ENCODE results near the gene TMEM135.
"Not testable (repeated sequence)": the region's sequence is repeated elsewhere in the genome, so short reads cannot be mapped to it uniquely, and the experiment has no call there.

TMEM135 gene

DNA sequence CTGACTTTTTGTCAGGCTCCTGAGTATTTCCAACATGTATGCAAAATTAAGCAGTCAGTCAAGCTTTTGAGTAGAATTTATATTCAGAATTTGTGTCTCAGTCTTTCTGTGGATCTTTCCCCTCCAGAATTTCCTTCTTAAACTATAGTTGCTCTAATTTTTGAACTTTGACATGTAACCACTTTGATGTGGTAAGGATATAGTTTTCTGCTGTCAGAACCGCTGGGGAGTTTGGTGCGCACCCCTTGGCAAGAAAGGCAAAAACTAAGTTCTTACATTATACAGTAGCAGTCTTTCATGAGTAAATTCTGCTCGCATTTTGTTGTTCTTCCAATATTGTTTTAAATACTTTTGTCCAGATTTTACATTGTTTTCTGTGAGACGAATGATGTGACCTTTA, 105.9 kb downstream of the TMEM135 start:
- DNase-seq: no peak

DNA sequence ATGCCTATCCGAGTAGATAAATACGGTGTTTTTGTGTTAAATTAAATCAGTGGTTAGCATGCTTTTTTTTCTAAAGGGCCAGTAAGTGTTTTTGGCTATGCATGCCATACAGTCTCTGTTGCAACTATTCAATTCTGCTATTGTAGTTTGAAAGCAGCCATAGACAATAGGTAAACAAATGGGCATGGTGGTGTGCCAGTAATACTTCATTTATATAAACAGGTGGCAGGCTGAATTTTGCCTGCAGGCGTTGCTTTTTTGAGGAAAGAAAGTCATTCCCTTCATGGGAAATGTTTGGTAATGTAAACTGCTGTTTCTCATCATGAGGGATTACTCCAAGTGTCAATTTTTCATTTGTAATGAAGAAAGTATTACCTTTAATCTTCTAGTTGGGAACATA, 106.5 kb downstream of the TMEM135 start:
- DNase-seq: no peak

DNA sequence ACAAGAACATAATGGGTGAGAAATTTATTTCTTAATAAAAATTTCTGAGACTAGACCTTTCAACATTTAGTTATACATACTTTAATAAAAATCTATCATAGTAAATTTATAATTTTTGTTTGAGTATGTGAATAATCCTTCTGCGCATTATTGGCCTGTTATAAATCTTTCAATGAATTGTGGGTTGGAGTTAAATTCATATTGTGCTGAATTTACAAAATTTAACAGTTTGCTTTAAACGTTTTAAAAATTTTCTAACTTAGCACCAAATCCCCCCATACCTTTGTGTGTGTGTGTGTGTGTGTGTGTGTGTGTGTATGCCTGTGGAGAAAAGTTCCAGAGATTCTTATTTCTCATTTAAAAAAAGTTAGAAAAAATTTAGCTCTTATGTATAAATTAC, 111.0 kb downstream of the TMEM135 start:
- no peak for DNase-seq

DNA sequence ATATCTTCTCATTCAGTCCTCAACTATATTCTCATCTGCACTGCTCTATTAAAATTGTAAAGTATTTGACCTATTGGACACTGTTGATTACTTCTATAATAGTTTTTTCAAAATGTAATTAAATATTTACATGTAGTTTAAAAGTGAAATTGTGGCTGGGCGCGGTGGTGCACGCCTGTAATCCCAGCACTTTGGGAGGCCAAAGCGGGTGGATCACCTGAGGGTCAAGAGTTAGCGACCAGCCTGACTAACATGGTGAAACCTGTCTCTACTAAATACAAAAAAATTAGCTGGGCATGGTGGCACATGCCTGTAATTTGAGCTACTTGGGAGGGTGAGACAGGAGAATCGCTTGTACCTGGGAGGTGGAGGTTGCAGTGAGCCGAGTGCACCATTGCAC, 112.0 kb downstream of the TMEM135 start:
- not testable (repeated sequence) for DNase-seq

DNA sequence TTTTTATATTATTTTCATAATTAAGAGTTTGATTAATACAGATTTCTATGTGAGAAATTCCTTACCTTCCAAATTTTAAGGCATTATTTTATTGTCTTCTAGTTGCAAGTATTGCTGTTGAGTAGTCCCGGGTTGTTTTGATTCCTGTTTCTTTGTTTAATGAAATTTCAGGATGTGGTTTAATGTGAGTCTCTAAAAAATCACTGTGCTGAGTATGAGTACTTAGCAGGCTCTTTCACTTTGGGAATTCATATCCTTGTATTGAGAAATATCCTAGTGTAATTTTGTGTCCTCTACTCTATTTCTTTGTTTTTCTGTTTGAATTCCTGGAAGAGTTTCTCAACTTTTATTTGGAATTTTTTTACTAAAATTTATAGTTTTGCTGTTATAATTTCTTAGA, 113.2 kb downstream of the TMEM135 start:
- DNase-seq: no peak

DNA sequence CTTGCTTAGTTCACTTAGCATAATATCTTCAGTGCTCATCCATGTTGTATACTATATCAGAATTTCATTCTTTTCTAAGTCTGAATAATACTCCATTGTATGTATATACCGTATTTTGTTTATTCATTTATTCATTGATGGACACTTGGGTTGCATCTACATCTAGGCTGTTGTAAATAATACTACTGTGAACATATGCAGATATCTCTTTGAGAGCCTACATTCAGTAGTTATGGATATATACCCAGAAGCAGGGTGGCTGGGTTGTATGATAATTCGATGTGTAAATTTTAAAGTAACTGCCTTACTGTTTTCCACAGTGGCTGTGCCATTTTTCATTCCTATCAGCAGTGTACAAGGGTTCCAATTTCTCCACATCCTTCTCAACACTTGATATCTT, 116.5 kb downstream of the TMEM135 start:
- DNase-seq: no peak

DNA sequence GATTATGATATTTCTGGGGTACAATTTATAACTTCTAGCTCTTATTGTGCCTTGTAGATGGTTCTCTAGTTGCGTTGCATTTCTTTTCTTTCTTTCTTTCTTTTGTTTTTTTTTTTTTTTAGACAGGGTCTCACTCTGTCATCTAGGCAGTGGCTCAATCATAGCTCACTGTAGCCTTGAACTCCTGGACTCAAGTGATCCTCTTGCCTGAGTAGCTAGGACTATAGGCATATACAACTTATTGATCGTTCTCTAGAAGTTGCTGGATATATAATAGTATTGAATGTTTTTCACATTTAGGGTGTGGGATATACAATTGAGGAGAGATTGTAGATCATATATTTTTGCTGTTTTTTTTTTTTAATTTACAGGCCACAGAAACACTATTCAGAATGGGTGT, 119.2 kb downstream of the TMEM135 start:
- DNase-seq: no peak

DNA sequence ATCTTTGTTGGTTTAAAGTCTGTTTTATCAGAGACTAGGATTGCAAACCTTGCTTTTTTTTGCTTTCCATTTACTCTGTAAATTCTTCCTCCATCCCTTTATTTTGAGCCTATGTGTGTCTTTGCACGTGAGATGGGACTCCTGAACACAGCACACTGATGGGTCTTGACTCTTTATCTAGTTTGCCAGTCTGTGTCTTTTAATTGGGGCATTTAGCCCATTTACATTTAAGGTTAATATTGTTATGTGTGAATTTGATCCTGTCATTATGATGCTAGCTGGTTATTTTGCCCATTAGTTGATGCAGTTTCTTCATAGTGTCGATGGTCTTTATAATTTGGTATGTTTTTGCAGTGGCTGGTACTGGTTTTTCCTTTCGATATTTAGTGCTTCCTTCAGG, 131.3 kb downstream of the TMEM135 start:
- not testable (repeated sequence) for DNase-seq

DNA sequence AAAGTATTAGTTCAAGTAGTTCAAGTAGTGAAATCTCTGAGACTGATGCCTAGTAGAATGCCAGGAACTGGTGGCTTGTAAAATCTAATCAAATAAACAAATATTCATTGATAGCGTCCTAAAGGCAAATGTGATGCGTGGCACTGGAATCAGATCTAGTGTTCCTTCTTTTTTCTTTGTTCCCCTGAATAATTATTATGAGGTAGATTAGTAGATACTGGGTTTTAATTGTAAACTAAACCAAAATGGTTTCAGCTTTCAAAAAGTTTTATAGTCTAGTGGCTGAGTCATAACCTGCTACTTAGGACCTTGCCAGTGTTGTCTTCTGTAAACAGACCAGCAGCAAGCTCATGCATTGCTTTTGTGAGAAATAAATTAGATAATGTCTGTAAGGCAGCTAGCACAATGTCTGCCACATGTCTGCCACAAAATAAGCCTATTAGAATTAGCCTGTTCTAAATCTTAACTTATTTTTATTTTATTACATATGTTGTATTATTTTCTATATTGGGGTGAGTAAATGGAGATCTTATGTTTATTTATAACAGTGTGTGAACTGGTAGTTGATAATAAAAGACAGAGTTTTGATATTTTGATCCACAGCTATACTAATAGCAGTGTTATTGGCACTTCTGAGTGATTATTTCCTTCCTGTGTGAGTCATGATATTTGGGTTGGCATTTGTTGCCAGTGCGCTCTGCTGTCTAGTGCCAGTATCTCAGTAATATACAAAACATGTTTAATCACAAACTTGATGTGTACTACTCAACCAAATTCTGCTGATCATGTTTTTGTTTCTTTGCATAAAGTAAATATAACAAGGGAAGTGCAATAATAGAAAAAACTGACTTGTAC, 135.7 kb downstream of the TMEM135 start:
- no peak for DNase-seq

DNA sequence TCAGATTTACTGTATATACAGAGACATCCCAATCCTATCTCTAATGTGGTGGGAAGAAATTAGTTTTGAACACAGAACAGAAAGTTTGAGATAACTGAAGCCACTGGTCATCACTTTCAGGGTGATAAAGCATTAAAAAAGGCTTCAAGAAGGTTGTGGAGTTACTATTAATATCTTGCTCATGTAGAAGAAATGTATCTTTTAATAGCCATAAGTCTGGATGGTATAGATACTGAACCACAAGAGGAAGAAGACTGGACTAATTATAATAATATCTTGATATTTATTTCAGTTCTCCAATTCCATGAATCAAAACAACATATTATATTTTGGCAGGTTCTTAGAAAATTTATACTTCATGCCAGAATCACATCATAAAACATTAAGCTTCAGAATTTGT, 137.1 kb downstream of the TMEM135 start:
- DNase-seq: no peak

DNA sequence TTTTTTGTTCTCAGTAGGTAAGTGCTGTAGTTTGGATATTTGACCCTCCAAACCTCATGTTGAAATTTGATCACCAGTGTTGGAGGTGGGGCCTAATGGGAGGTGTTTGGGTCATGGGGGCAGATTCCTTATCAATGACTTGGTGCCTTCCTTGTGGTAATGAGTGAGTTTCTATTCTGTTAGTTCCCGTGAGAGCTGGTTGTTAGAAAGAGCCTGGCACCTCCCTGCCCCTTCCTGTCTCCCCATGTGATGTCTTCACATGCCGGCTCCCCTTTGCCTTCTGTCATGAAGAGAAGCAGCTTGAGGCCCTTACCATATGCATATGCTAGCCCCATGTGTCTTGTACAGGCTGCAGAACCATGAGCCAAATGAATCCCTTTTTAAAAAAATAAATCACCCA, 138.3 kb downstream of the TMEM135 start:
- no peak for DNase-seq

DNA sequence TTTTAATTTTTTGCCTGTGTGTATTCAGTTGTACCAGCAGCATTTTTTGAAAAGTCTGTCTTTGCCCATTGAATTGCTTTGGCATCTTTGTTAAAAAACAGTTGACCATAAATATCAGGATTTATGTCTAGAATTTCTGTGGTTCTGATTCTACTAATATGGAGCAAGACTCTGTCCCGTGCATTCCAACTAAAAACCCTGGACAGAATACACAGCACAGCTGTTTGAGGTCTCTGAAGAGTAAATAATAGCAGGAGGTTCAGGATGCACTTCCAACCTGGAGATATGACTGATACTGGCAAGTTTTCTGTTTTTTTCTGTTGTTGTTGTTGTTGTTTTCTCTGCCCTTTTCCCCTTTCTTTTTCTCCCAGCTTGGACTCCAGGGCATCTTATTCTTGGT, 141.9 kb downstream of the TMEM135 start:
- no peak for DNase-seq

DNA sequence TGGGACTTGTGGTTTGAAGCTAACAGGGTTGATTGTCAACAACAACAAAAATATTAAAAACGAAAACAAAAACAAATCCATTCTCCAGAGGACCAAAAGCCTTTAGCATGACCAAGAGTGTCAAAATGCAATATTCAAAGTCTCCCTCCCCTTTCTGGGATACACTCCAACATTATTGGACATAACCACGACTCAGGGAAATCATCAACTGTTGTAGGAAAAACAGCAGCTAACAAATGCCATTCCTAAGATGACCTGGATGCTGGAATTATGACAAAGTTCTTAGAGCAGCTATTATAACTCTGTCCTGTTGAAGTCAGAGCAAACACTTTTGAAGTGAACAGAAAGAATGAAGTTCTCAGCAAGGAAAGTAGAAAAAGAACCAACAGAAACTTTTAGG, 143.0 kb downstream of the TMEM135 start:
- no peak for DNase-seq

DNA sequence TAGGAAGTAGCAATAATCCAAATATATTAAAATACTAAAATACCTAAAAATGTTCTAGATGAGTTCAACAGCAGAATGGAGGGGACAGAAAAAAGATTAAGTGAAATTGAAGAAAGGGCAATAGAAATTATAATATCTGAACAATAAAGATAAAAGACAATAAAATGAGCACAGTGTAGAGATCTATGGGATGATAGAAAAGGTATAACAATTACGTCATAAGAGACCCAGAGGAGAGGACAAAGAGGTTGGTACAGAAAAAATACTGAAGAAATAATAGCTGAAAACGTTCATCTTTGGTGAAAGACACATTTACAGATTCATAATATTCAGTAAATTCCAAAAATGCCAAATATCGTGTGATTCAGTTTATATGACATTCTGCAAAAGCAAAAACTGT, 143.4 kb downstream of the TMEM135 start:
- DNase-seq: no peak

DNA sequence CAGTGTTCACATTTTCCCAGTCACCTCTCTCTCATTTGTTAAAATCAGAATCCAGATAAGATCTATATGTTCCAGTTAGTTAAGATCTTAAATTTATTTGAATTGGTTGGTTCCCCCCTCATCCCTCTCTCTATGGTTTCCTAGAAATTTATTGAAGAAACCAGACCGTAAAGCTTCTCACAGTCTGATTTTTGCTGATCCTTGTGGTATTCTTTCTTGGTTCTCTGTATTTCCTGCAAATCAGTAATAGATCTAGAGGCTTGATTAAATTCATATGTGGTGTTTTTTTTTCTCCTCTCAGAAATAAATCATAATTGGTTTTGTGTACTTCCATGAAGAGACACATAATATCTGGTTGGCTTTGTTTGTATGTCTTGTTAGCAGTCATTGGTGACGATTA, 147.5 kb downstream of the TMEM135 start:
- DNase-seq: no peak

DNA sequence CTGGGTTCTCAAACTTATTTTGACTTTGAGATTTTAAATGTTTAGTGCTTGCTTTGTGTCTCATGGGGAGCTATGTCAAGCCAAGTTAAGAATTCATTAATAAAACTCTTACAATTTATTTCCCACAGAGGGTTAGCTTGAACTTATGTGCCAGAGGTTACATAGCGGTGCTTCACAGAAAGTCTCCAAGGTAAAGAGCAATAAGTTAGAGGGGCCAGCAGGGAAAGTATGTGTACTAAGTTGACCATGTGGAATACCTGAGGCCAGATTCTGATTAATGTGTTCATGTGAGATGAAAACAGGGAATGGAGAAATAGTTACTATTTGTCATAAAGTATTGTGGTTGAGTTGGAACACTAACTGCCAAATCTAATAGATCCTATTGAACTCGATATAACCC, 149.3 kb downstream of the TMEM135 start:
- no peak for DNase-seq

DNA sequence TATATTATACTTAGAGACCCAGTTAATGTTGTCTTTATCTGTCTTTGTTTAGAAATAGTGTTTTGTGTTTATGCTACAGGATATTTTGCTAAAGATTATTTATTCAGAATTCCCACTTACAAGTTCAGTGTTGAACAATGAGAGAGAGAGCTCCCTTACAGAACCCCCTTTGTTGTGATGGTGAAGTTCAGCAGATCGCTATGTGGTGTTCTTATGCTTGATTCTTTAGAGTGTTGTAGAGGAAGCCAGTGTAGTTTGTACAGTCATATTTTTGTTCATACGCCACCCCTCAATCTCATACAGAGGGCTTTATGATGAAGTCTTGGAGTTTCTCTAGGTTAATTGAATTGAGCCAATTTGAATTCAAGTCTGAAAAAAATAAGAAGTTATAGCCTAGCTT, 150.2 kb downstream of the TMEM135 start:
- DNase-seq: no peak

DNA sequence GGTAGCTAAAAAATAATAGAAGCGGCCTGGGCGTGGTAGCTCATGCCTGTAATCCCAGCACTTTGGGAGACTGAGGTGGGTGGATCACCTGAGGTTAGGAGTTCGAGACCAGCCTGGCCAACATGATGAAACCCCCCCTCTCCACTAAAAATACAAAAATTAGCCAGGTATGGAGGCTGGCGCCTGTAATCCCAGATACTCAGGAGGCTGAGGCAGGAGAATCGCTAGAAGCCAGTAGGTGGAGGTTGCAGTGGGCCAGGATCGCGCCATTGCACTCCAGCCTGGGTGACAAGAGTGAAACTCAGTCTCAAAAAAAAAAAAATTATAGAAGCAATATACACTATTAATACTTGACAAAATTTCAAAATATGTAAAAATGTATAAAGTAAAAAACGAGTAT, 150.7 kb downstream of the TMEM135 start:
- DNase-seq: not testable (repeated sequence)

DNA sequence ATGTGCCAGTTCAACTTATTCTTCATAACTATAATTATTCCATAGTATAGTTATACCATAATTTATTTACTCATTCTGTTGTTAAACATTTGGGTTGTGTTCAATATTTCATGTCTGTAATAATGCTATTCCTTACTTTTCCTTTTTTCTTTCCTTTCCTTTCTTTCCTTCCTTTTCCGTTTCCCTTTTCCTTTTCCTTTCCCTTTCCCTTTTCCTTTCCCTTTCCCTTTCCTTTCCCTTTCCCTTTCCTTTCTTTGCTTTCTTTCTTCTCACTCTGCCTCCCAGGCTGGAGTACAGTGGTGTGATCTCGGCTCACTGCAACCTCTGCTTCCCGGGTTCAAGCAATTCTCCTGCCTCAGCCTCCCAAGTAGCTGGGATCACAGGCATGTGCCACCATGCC, 151.2 kb downstream of the TMEM135 start:
- DNase-seq: not testable (repeated sequence)

DNA sequence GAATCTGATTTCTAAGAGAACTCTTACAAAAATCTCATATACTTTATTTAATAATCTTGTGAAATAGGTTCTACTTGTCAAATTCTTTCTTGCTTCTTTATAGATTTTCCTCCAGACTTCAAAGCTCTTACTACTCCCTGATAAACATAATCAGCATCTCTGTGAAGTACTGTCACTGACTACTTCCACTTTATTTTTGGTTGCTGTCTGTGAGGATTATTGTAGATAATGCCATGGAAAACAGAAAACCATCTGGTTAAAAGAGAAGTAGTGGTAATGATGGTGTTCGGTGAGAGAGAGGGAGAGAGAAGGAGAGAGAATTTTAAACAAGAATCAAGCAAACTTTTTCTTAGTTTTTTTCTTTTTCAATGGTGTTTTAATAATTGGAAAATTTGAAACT, 152.3 kb downstream of the TMEM135 start:
- no peak for DNase-seq

DNA sequence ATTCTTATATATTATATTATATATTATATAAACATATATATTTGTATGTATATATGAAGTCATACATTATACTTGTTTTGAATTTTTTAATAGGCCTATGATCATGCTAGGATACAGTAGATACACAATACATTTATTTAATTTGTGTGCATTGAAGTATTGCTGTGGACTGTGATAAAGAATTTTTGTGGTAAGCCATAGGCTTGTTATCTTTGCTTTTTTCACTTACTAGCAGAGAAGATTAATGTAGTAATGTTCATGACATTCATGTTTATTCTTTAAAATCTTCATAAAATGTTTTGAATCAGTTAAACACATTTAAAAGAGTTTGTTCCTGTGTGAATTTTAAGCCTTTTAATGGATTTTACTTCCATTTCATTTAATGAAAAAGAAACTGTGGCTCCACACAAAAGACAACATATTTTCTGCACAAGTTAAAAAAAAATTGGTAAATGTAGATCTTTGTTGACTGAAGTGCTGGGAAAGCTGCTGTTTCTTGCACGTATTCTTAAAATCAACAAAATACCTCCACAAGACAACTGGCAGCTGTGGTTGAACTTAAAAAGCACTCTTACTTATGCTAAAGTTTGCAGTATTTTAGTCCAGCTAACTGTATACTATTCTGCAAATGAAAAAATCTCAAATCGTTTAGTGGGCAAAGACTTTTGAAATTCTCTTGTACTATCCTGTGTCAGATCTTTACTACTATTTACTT, 156.2 kb downstream of the TMEM135 start:
- no peak for DNase-seq

DNA sequence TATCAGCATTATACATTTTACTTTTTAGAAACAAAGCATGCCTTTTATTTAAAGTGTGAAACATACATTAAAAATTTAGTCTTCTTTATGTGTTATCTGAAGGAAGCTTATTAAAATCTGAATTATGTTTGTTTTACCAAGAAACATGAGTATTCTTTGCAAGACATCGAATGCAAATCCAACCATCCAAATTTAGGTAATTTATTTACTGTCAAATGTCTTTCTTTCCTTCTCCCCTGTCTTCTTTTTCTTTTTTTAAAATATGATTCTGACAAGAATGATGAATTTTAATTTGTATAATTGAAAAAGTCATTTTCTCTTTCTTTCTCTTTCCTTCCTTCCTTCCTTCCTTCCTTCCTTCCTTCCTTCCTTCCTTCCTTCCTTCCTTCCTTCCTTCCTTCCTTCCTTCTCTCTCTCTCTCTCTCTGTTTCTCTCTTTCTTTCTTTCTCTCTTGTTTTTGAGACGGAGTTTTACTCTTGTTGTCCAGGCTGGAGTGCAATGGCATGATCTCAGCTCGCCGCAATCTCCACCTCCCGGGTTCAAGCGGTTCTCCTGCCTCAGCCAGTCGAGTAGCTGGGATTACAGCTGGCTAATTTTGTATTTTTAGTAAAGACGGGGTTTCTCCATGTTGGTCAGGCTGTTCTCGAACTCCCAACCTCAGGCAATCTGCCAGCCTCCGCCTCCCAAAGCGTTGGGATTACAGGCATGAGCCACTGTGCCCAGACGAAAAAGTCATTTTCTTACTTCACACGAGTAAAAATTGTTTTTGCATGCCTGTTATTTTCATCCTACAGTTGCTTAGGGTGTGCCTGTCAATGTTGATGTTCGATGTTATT, 157.5 kb downstream of the TMEM135 start:
- DNase-seq: no peak

DNA sequence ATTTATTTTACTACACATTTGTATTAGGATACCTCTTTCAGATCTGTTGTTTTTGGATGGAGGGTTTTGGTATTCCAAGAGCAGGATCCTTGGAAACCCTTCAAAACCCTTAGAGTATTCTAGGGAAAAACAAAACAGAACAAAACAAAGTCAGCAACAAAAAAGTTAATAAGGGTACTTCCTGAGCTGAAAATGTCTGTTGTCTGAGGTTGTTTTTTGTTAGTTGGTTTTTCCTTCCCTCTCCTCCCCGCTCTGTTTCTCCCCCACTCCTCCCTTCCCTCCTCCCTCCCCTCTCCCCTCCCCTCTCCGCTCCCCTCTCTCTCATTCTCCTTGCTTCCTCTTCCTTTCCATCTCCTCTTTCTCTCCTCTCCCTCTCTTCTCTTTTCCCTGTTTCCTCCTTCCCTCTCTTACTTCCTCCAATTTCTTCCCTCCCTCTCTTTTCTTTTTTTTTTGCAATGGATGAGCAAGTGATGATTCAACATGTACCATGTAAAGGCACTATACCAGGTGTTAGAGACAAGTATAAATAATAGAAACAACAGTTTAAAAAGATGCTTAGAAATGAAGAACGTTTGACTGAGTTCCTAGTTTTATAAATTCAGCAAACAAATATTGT, 160.6 kb downstream of the TMEM135 start:
- DNase-seq: no peak

All from activated CD4-positive, alpha-beta T cell treated with anti-CD3 and anti-CD28 coated beads, Interleukin-2, amount 50 U/mL, for 1 hour (primary cell).